WTC11 (cell line): ENCODE data around the gene PVALEF. TPM values are rescaled to one million over a fixed set of nuclear protein-coding genes. Genes with fewer than 3 reads are reported as not detected.

Experiments used
- ATAC-seq: fragments of 200-7000 bp; cut with Tn5 transposase; 2 replicates; pipeline ENCODE4 v1.10.0; 2021; ENCODE audit warnings: mild to moderate bottlenecking, moderate library complexity
- CTCF ChIA-PET: fragments of 300-600 bp; sonication (Branson Sonifier 250); formaldehyde crosslinking; loops from one replicate; lab custom pipeline; 2021; ENCODE audit warnings: antibody characterized with exemption; lab: Charles Lee
- POLR2A ChIA-PET: fragments of 350-600 bp; sonication (Branson Sonifier 250); formaldehyde crosslinking; loops from one replicate; lab custom pipeline; 2021; ENCODE audit warnings: antibody characterized with exemption; lab: Charles Lee
- DNase-seq: peaks from one replicate; pipeline ENCODE4 v3.0.0; 2021; ENCODE audit warnings: low spot score
- H3K27ac Mint-ChIP-seq: 2 replicates; pipeline ENCODE4 v1.8.0; 2021; ENCODE audit warnings: mixed read lengths
- H3K27me3 Mint-ChIP-seq: 2 replicates; pipeline ENCODE4 v1.8.0; 2021; ENCODE audit warnings: low read depth, mild to moderate bottlenecking, moderate library complexity, mixed read lengths
- H3K36me3 Mint-ChIP-seq: 2 replicates; pipeline ENCODE4 v1.8.0; 2021; ENCODE audit warnings: mixed read lengths
- H3K4me1 Mint-ChIP-seq: 2 replicates; pipeline ENCODE4 v1.8.0; 2022; ENCODE audit warnings: mixed read lengths
- H3K4me3 Mint-ChIP-seq: 2 replicates; pipeline ENCODE4 v1.8.0; 2021; ENCODE audit warnings: mild to moderate bottlenecking, moderate library complexity, mixed read lengths
- H3K9me3 Mint-ChIP-seq: 2 replicates; pipeline ENCODE4 v1.8.0; 2021; ENCODE audit warnings: mixed read lengths
- ATF1 ChIP-seq: sonication (generic); formaldehyde crosslinking; IDR thresholded peaks from 2 replicates; pipeline ENCODE4 v1.8.1; 2023; ENCODE audit warnings: mild to moderate bottlenecking, moderate library complexity, missing genetic modification reagents
- CREB1 ChIP-seq: sonication (generic); formaldehyde crosslinking; IDR thresholded peaks from 2 replicates; pipeline ENCODE4 v1.8.0; 2023; ENCODE audit warnings: mild to moderate bottlenecking, missing genetic modification reagents
- CTCF ChIP-seq: fragments of 200-600 bp; IDR thresholded peaks from 2 replicates; pipeline ENCODE4 v1.8.0; 2022; ENCODE audit warnings: antibody characterized with exemption
- E2F1 ChIP-seq: sonication (generic); formaldehyde crosslinking; IDR thresholded peaks from 2 replicates; pipeline ENCODE4 v1.8.0; 2022; ENCODE audit warnings: mild to moderate bottlenecking, missing genetic modification reagents
- E2F4 ChIP-seq: sonication (generic); formaldehyde crosslinking; IDR thresholded peaks from 2 replicates; pipeline ENCODE4 v1.8.1; 2022; ENCODE audit warnings: low read depth, mild to moderate bottlenecking, moderate library complexity, missing genetic modification reagents, borderline replicate concordance
- FOXJ3 ChIP-seq: sonication (generic); formaldehyde crosslinking; IDR thresholded peaks from 2 replicates; pipeline ENCODE4 v1.9.0; 2021; ENCODE audit warnings: missing genetic modification reagents, mild to moderate bottlenecking, borderline replicate concordance
- FOXP1 ChIP-seq: sonication (generic); formaldehyde crosslinking; IDR thresholded peaks from 2 replicates; pipeline ENCODE4 v1.8.0; 2022; ENCODE audit warnings: missing genetic modification reagents, mild to moderate bottlenecking, moderate library complexity, borderline replicate concordance
- GABPB1 ChIP-seq: sonication (generic); formaldehyde crosslinking; IDR thresholded peaks from 2 replicates; pipeline ENCODE4 v1.8.1; 2023; ENCODE audit warnings: mild to moderate bottlenecking, missing genetic modification reagents
- KAT7 ChIP-seq: sonication (generic); formaldehyde crosslinking; IDR thresholded peaks from 2 replicates; pipeline ENCODE4 v1.8.1; 2023; ENCODE audit warnings: missing genetic modification reagents, mild to moderate bottlenecking, borderline replicate concordance
- PREB ChIP-seq: sonication (generic); formaldehyde crosslinking; IDR thresholded peaks from 2 replicates; pipeline ENCODE4 v1.8.1; 2022; ENCODE audit warnings: mild to moderate bottlenecking, missing genetic modification reagents, moderate library complexity, borderline replicate concordance
- SMAD4 ChIP-seq: sonication (generic); formaldehyde crosslinking; IDR thresholded peaks from 2 replicates; pipeline ENCODE4 v1.8.0; 2022; ENCODE audit warnings: mild to moderate bottlenecking, missing genetic modification reagents
- TCF7 ChIP-seq: sonication (generic); formaldehyde crosslinking; IDR thresholded peaks from 2 replicates; pipeline ENCODE4 v1.8.0; 2022; ENCODE audit warnings: mild to moderate bottlenecking, low read depth, missing genetic modification reagents, moderate library complexity
- ZBTB43 ChIP-seq: sonication (generic); formaldehyde crosslinking; IDR thresholded peaks from 2 replicates; pipeline ENCODE4 v1.8.1; 2023; ENCODE audit warnings: mild to moderate bottlenecking, missing genetic modification reagents
- ZNF263 ChIP-seq: sonication (generic); formaldehyde crosslinking; IDR thresholded peaks from 2 replicates; pipeline ENCODE4 v1.8.1; 2022; ENCODE audit warnings: low read depth, mild to moderate bottlenecking, moderate library complexity, missing genetic modification reagents
- ZNF532 ChIP-seq: fragments of 250-450 bp; sonication (Bioruptor Pico); IDR thresholded peaks from 2 replicates; pipeline ENCODE4 v1.9.0; 2021; ENCODE audit warnings: mild to moderate bottlenecking, borderline replicate concordance
- ZNF671 ChIP-seq: fragments of 250-450 bp; sonication (Bioruptor Pico); IDR thresholded peaks from 2 replicates; pipeline ENCODE4 v1.8.0; 2021; ENCODE audit warnings: mild to moderate bottlenecking
- total RNA-seq: library from RNA; stranded (reverse); gene quantifications from 3 replicates; pipeline ENCODE4 v1.2.3, GENCODE V29; 2021

PVALEF gene
- total RNA-seq, 1 experiment from 2014 or later = not detected

GRCh38 chr17:81176666-81177065, 11.4 kb downstream of the PVALEF start (continued):
- no peak for TF ChIP-seq ZNF532 (CRISPR knock-in tag)

- H3K4me1 Mint-ChIP-seq = no peaks in the 10 kb centered on the region
- no peaks in the 10 kb centered on the region for H3K36me3 Mint-ChIP-seq
- no peak overlapping the region for H3K27ac Mint-ChIP-seq
- ChIA-PET CTCF (interaction anchor here (1.0 to 1.8 kb wide), 2 partner anchors 35 to 49 kb away, joined by 3 to 5 read pairs; no protein-coding TSS in a partner anchor), POLR2A (interaction anchor here (0.6 kb wide), 1 partner anchor 227 kb away, joined by 5 read pairs; no protein-coding TSS in a partner anchor)
- no peak for ATAC-seq
- peaks cover 3% of the 10 kb centered on the region; the same call in 1 of the 2 replicates for H3K9me3 Mint-ChIP-seq
- TF ChIP-seq ZBTB43 = no peak
- no peak for TF ChIP-seq GABPB1 (CRISPR knock-in tag)
- no peak for TF ChIP-seq TCF7 (CRISPR knock-in tag)
- TF ChIP-seq E2F1 (CRISPR knock-in tag) = no peak
- no peak for TF ChIP-seq E2F4 (CRISPR knock-in tag)
- DNase-seq = no peak
- no peaks in the 10 kb centered on the region; the same call in none of the 2 replicates for H3K27me3 Mint-ChIP-seq
- H3K4me3 Mint-ChIP-seq = no peak overlapping the region
These were observed 13.1 kb downstream of the PVALEF start for GRCh38 chr17:81178136-81179091.

- POLR2A ChIA-PET = interaction anchor here (0.6 kb wide), 1 partner anchor 226 kb away, joined by 5 read pairs; no protein-coding TSS in a partner anchor
- Mint-ChIP-seq H3K4me3 (no peak overlapping the region), H3K36me3 (no peaks in the 10 kb centered on the region), H3K27ac (no peak overlapping the region), H3K27me3 (no peaks in the 10 kb centered on the region; the same call in 1 of the 2 replicates), H3K9me3 (peaks cover 3% of the 10 kb centered on the region; the same call in 1 of the 2 replicates), H3K4me1 (no peaks in the 10 kb centered on the region)
- CTCF ChIA-PET = interaction anchor here (0.6 to 1.8 kb wide), 5 partner anchors 10 to 57 kb away, joined by 3 to 5 read pairs (median 3); no protein-coding TSS in a partner anchor
- no peak for DNase-seq
- no peak for ATAC-seq
- TF ChIP-seq SMAD4 (CRISPR knock-in tag) (no peak), CREB1 (no peak), ZNF263 (CRISPR knock-in tag) (no peak), ZNF671 (CRISPR knock-in tag) (no peak), ATF1 (no peak), E2F4 (CRISPR knock-in tag) (no peak), PREB (CRISPR knock-in tag) (no peak), FOXJ3 (CRISPR knock-in tag) (no peak), KAT7 (CRISPR knock-in tag) (no peak), CTCF (no peak), FOXP1 (CRISPR knock-in tag) (no peak)
These were observed 13.9 kb downstream of the PVALEF start for GRCh38 chr17:81179220-81179619.
